Activated CD8-positive, alpha-beta memory T cell treated with anti-CD3 and anti-CD28 coated beads, Interleukin-2, amount 50 U/mL, for 1 hour (primary cell): Measurements from ENCODE around the gene SH3GL3.

Experiments
- DNase-seq: peaks from one replicate; pipeline ENCODE4 v3.0.0-alpha.2; 2020; ENCODE audit errors: extremely low read depth

Gene SH3GL3

GRCh38 chr15:83462026-83462425 is 14.9 kb downstream of the SH3GL3 start:
- DNase-seq = no peak

GRCh38 chr15:83462953-83463433 is 15.9 kb downstream of the SH3GL3 start:
- DNase-seq = no peak

- DNase-seq = no peak
These were observed 23.7 kb downstream of the SH3GL3 start for GRCh38 chr15:83470887-83471286.

- no peak for DNase-seq
These were observed 24.2 kb downstream of the SH3GL3 start for GRCh38 chr15:83471307-83471866.

GRCh38 chr15:83472151-83472550 is 25.0 kb downstream of the SH3GL3 start:
- DNase-seq = no peak

GRCh38 chr15:83472797-83473196 is 25.7 kb downstream of the SH3GL3 start:
- DNase-seq = no peak

- no peak for DNase-seq
These were observed 27.4 kb downstream of the SH3GL3 start for GRCh38 chr15:83474578-83474977.

- DNase-seq = no peak
These were observed 28.4 kb downstream of the SH3GL3 start for GRCh38 chr15:83475551-83475950.

GRCh38 chr15:83476066-83476465 is 28.9 kb downstream of the SH3GL3 start:
- DNase-seq = no peak

GRCh38 chr15:83476708-83477107 is 29.6 kb downstream of the SH3GL3 start:
- DNase-seq = no peak

GRCh38 chr15:83477172-83477807 is 30.1 kb downstream of the SH3GL3 start:
- DNase-seq = no peak

GRCh38 chr15:83477808-83478537 is 30.8 kb downstream of the SH3GL3 start:
- no peak for DNase-seq

- no peak for DNase-seq
These were observed 36.5 kb downstream of the SH3GL3 start for GRCh38 chr15:83483612-83484011.

- DNase-seq = no peak
These were observed 37.5 kb downstream of the SH3GL3 start for GRCh38 chr15:83484636-83485035.

- DNase-seq = no peak
These were observed 39.2 kb downstream of the SH3GL3 start for GRCh38 chr15:83486363-83486762.

- no peak for DNase-seq
These were observed 40.4 kb downstream of the SH3GL3 start for GRCh38 chr15:83487519-83487918.

GRCh38 chr15:83489690-83490089 is 42.5 kb downstream of the SH3GL3 start:
- DNase-seq = no peak

- no peak for DNase-seq
These were observed 44.3 kb downstream of the SH3GL3 start for GRCh38 chr15:83491486-83491885.

- no peak for DNase-seq
These were observed 49.6 kb downstream of the SH3GL3 start for GRCh38 chr15:83496766-83497165.

GRCh38 chr15:83498374-83498773 is 51.2 kb downstream of the SH3GL3 start:
- DNase-seq = no peak

GRCh38 chr15:83498801-83499200 is 51.7 kb downstream of the SH3GL3 start:
- no peak for DNase-seq

- no peak for DNase-seq
These were observed 52.3 kb downstream of the SH3GL3 start for GRCh38 chr15:83499476-83499875.
